ENCODE data around the gene CCDC107. TPM values are rescaled to one million over a fixed set of nuclear protein-coding genes. Genes with fewer than 3 reads are reported as not detected.

The CCDC107 gene
- total RNA-seq, 1 experiment from 2014 or later = 12.0 TPM

GRCh38 chr9:35684921-35685320, 26.8 kb downstream of the CCDC107 start:
- Mint-ChIP-seq H3K4me3 (no peak overlapping the region), H3K4me1 (peaks cover 39 to 40% of the 10 kb centered on the region in 2 experiments), H3K36me3 (ENCODE audit: insufficient read depth in 1 of 3, low read depth in 3 of 3) (peaks cover 41 to 69% (median 64%) of the 10 kb centered on the region in 3 experiments; a peak in 6 of 7 replicates), H3K27me3 (ENCODE audit: low read depth) (no peaks in the 10 kb centered on the region), H3K9me3 (no peaks in the 10 kb centered on the region; a peak in 1 of 5 replicates), H3K27ac (no peak overlapping the region)
- Histone ChIP-seq H2BK5ac (ENCODE audit: insufficient read length, low read length) (no peak overlapping the region), H4K91ac (ENCODE audit: insufficient read length, low read depth, low read length) (no peak overlapping the region), H4K5ac (ENCODE audit: insufficient read length, low read depth, low read length) (no peak overlapping the region), H2BK15ac (ENCODE audit: low read depth, low read length) (no peak overlapping the region), H2AFZ (ENCODE audit: low read length) (no peak overlapping the region), H3K56ac (ENCODE audit: insufficient read length, low read depth, low read length) (no peak overlapping the region), H3K79me2 (ENCODE audit: insufficient read depth, low read length) (no peaks in the 10 kb centered on the region; the same call in 1 of the 2 replicates), H3K18ac (ENCODE audit: insufficient read length, low read depth, low read length) (no peak overlapping the region), H4K8ac (replicated peaks; ENCODE audit: insufficient read length, low read depth, low read length) (no peak overlapping the region), H3K9ac (ENCODE audit: extremely low read depth, insufficient read length, low read length) (no peak overlapping the region), H4K20me1 (ENCODE audit: control insufficient read depth, insufficient read depth, insufficient read length) (no peaks in the 10 kb centered on the region), H3K4me2 (ENCODE audit: insufficient read depth, insufficient read length, low read length) (no peak overlapping the region), H2AK5ac (ENCODE audit: insufficient read length, low read length) (no peak overlapping the region), H2BK20ac (ENCODE audit: low read depth, low read length, poor library complexity, severe bottlenecking) (no peak overlapping the region), H3K23ac (ENCODE audit: insufficient read length, low read depth, low read length) (no peak overlapping the region), H3K23me2 (ENCODE audit: insufficient read length, low read depth, low read length, poor library complexity, severe bottlenecking) (peaks cover 6% of the 10 kb centered on the region), H3K4ac (ENCODE audit: low read depth, low read length) (no peak overlapping the region), H3K9me3 (ENCODE audit: control insufficient read depth, low read depth, low read length) (no peaks in the 10 kb centered on the region), H3K27ac (ENCODE audit: insufficient read length, low read depth, low read length) (no peak overlapping the region), H2BK12ac (ENCODE audit: insufficient read length, low read depth, low read length) (no peak overlapping the region), H3K27me3 (ENCODE audit: insufficient read depth, low read length) (no peaks in the 10 kb centered on the region), H3K79me1 (ENCODE audit: insufficient read depth, low read depth, low read length, poor library complexity, severe bottlenecking) (no peaks in the 10 kb centered on the region), H3K4me1 (ENCODE audit: insufficient read depth, low read length) (peaks cover 3% of the 10 kb centered on the region), H3T11ph (ENCODE audit: low read length) (no peak overlapping the region), H2BK120ac (ENCODE audit: low read depth, low read length, poor library complexity, severe bottlenecking) (no peak overlapping the region), H3K14ac (ENCODE audit: insufficient read depth, low read length) (no peak overlapping the region)
- no peak for DNase-seq
- TF ChIP-seq, protein P1, sequence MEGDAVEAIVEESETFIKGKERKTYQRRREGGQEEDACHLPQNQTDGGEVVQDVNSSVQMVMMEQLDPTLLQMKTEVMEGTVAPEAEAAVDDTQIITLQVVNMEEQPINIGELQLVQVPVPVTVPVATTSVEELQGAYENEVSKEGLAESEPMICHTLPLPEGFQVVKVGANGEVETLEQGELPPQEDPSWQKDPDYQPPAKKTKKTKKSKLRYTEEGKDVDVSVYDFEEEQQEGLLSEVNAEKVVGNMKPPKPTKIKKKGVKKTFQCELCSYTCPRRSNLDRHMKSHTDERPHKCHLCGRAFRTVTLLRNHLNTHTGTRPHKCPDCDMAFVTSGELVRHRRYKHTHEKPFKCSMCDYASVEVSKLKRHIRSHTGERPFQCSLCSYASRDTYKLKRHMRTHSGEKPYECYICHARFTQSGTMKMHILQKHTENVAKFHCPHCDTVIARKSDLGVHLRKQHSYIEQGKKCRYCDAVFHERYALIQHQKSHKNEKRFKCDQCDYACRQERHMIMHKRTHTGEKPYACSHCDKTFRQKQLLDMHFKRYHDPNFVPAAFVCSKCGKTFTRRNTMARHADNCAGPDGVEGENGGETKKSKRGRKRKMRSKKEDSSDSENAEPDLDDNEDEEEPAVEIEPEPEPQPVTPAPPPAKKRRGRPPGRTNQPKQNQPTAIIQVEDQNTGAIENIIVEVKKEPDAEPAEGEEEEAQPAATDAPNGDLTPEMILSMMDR (conservative IDR thresholded peaks at IDR 0.05) = no peak
- WGBS (ENCODE audit: extremely low coverage, insufficient read length, low lambda C conversion rate) = no CpG with 5 or more reads among the region's 10 CpGs

Data from H9 (cell line).